ENCODE data around the gene WDR81. TPM values are rescaled to one million over a fixed set of nuclear protein-coding genes. Genes with fewer than 3 reads are reported as not detected.
"Not testable (repeated sequence)": the region's sequence is repeated elsewhere in the genome, so short reads cannot be mapped to it uniquely, and the experiment has no call there.

Gene WDR81
- polyA plus RNA-seq, 3 donors from 2014 or later = 5.8 to 27.2 (median 6.4) TPM

GRCh38 chr17:1727876-1728630, 3.5 kb downstream of the WDR81 start:
- Mint-ChIP-seq H3K27me3 (ENCODE audit: low read depth in 3 of 3) (peaks cover 3 to 14% (median 9%) of the 10 kb centered on the region in 3 donors), H3K4me3 (no peak overlapping the region), H3K4me1 (peaks cover 32 to 35% of the 10 kb centered on the region in 2 donors), H3K27ac (peak overlapping the region in 1 of 6 donors; percentile 24), H3K36me3 (peaks cover 4 to 11% (median 8%) of the 10 kb centered on the region in 3 donors), H3K9me3 (no peaks in the 10 kb centered on the region)
- DNase-seq = no peak

GRCh38 chr17:1729966-1730325, 5.4 kb downstream of the WDR81 start:
- no peak for DNase-seq
- H3K9me3 Mint-ChIP-seq = no peaks in the 10 kb centered on the region
- peaks cover 4 to 18% (median 10%) of the 10 kb centered on the region in 3 donors for H3K36me3 Mint-ChIP-seq
- H3K4me1 Mint-ChIP-seq = peaks cover 22 to 24% of the 10 kb centered on the region in 2 donors
- H3K4me3 Mint-ChIP-seq = no peak overlapping the region
- H3K27me3 Mint-ChIP-seq (ENCODE audit: low read depth in 3 of 3) = peaks cover 1 to 5% (median 3%) of the 10 kb centered on the region in 3 donors
- H3K27ac Mint-ChIP-seq = peak overlapping the region in 2 of 6 donors; percentile 7 to 71

GRCh38 chr17:1730326-1731193, 6.1 kb downstream of the WDR81 start:
- Mint-ChIP-seq H3K4me3 (no peak overlapping the region), H3K27me3 (ENCODE audit: low read depth in 3 of 3) (peaks cover 1 to 3% (median 2%) of the 10 kb centered on the region in 3 donors), H3K27ac (no peak overlapping the region), H3K4me1 (peaks cover 17 to 21% of the 10 kb centered on the region in 2 donors), H3K9me3 (no peaks in the 10 kb centered on the region), H3K36me3 (peaks cover 4 to 16% (median 10%) of the 10 kb centered on the region in 3 donors)
- no peak for DNase-seq

GRCh38 chr17:1731194-1731506, 6.6 kb downstream of the WDR81 start:
- Mint-ChIP-seq H3K4me3 (no peak overlapping the region), H3K27me3 (ENCODE audit: low read depth in 3 of 3) (peaks cover 0 to 3% (median 1%) of the 10 kb centered on the region in 3 donors), H3K27ac (no peak overlapping the region), H3K36me3 (peaks cover 4 to 15% (median 10%) of the 10 kb centered on the region in 3 donors), H3K4me1 (peaks cover 15 to 17% of the 10 kb centered on the region in 2 donors), H3K9me3 (no peaks in the 10 kb centered on the region)
- DNase-seq = no peak

GRCh38 chr17:1732241-1732832, 7.8 kb downstream of the WDR81 start:
- no peaks in the 10 kb centered on the region for H3K9me3 Mint-ChIP-seq
- H3K27ac Mint-ChIP-seq = no peak overlapping the region
- H3K36me3 Mint-ChIP-seq = peaks cover 4 to 15% (median 13%) of the 10 kb centered on the region in 3 donors
- no peak for DNase-seq
- no peak overlapping the region for H3K4me3 Mint-ChIP-seq
- peaks cover 0 to 1% (median 1%) of the 10 kb centered on the region in 3 donors for H3K27me3 Mint-ChIP-seq (ENCODE audit: low read depth in 3 of 3)
- peaks cover 14 to 17% of the 10 kb centered on the region in 2 donors for H3K4me1 Mint-ChIP-seq

GRCh38 chr17:1732833-1733321, 8.4 kb downstream of the WDR81 start:
- H3K4me1 Mint-ChIP-seq = peaks cover 14 to 17% of the 10 kb centered on the region in 2 donors
- peaks cover 4 to 15% (median 13%) of the 10 kb centered on the region in 3 donors for H3K36me3 Mint-ChIP-seq
- no peak for DNase-seq
- no peaks in the 10 kb centered on the region for H3K9me3 Mint-ChIP-seq
- no peak overlapping the region for H3K4me3 Mint-ChIP-seq
- peak overlapping the region in 1 of 6 donors; percentile 70 for H3K27ac Mint-ChIP-seq
- peaks cover 0 to 1% (median 1%) of the 10 kb centered on the region in 3 donors for H3K27me3 Mint-ChIP-seq (ENCODE audit: low read depth in 3 of 3)

- Mint-ChIP-seq H3K36me3 (peaks cover 4 to 15% (median 13%) of the 10 kb centered on the region in 3 donors), H3K4me1 (peaks cover 8 to 12% of the 10 kb centered on the region in 2 donors), H3K9me3 (no peaks in the 10 kb centered on the region), H3K27ac (no peak overlapping the region), H3K4me3 (no peak overlapping the region), H3K27me3 (ENCODE audit: low read depth in 3 of 3) (peaks cover 0 to 1% (median 1%) of the 10 kb centered on the region in 3 donors)
- no peak for DNase-seq
These were observed 9.3 kb downstream of the WDR81 start for GRCh38 chr17:1733759-1734158.

GRCh38 chr17:1735418-1735817, 10.9 kb downstream of the WDR81 start:
- H3K27me3 Mint-ChIP-seq (ENCODE audit: low read depth in 3 of 3) = peaks cover 0 to 1% (median 0%) of the 10 kb centered on the region in 3 donors
- no peak overlapping the region for H3K27ac Mint-ChIP-seq
- H3K4me3 Mint-ChIP-seq = no peak overlapping the region
- H3K4me1 Mint-ChIP-seq = no peaks in the 10 kb centered on the region
- DNase-seq = no peak
- no peaks in the 10 kb centered on the region for H3K9me3 Mint-ChIP-seq
- H3K36me3 Mint-ChIP-seq = peaks cover 0 to 8% (median 6%) of the 10 kb centered on the region in 3 donors

- Mint-ChIP-seq H3K27ac (no peak overlapping the region), H3K36me3 (peaks cover 0 to 8% (median 6%) of the 10 kb centered on the region in 3 donors), H3K9me3 (no peaks in the 10 kb centered on the region), H3K4me1 (no peaks in the 10 kb centered on the region), H3K27me3 (ENCODE audit: low read depth in 3 of 3) (peaks cover 0 to 1% (median 0%) of the 10 kb centered on the region in 3 donors), H3K4me3 (no peak overlapping the region)
- no peak for DNase-seq
These were observed 11.4 kb downstream of the WDR81 start for GRCh38 chr17:1735834-1736347.

- Mint-ChIP-seq H3K9me3 (no peaks in the 10 kb centered on the region), H3K27ac (peak overlapping the region in 1 of 6 donors; percentile 5)
These were observed 12.1 kb downstream of the WDR81 start for GRCh38 chr17:1736348-1737281.

GRCh38 chr17:1737531-1738291, 13.2 kb downstream of the WDR81 start:
- Mint-ChIP-seq H3K27me3 (ENCODE audit: low read depth in 3 of 3) (peaks cover 0 to 1% (median 0%) of the 10 kb centered on the region in 3 donors), H3K36me3 (peaks cover 0 to 8% (median 6%) of the 10 kb centered on the region in 3 donors), H3K4me1 (no peaks in the 10 kb centered on the region), H3K4me3 (no peak overlapping the region), H3K27ac (no peak overlapping the region), H3K9me3 (no peaks in the 10 kb centered on the region)
- no peak for DNase-seq

More at GRCh38 chr17:1736348-1737281, 12.1 kb downstream of the WDR81 start:
- DNase-seq = no peak
- Mint-ChIP-seq H3K4me1 (no peaks in the 10 kb centered on the region), H3K27me3 (ENCODE audit: low read depth in 3 of 3) (peaks cover 0 to 1% (median 0%) of the 10 kb centered on the region in 3 donors), H3K4me3 (no peak overlapping the region), H3K36me3 (peaks cover 0 to 8% (median 6%) of the 10 kb centered on the region in 3 donors)

- not testable (repeated sequence) for H3K27ac Mint-ChIP-seq; H3K27me3 Mint-ChIP-seq (ENCODE audit: low read depth in 3 of 3); H3K4me3 Mint-ChIP-seq; H3K9me3 Mint-ChIP-seq; H3K36me3 Mint-ChIP-seq; H3K4me1 Mint-ChIP-seq; DNase-seq
These were observed 17.4 kb downstream of the WDR81 start for GRCh38 chr17:1741899-1742298.
